SK-N-MC (cell line): ENCODE results near the gene GIPC1.

Source experiments
- EZH2 ChIP-seq: fragments of 200-600 bp; sonication (generic); IDR thresholded peaks from one replicate; pipeline ENCODE4 v1.6.1; 2017; ENCODE audit warnings: antibody characterized with exemption
- FOXP2 ChIP-seq: optimal IDR thresholded peaks from 2 replicates; pipeline ENCODE3; 2011; ENCODE audit warnings: mild to moderate bottlenecking, moderate library complexity; ENCODE audit not compliant: insufficient read depth; ENCODE audit errors: extremely low read length, control extremely low read depth
- POLR2AphosphoS5 ChIP-seq: IDR thresholded peaks from 2 replicates; pipeline ENCODE4 v1.6.1; 2012; ENCODE audit warnings: mild to moderate bottlenecking, low read depth, low read length, borderline replicate concordance

GRCh38 chr19:14544977-14545715 is 49.2 kb upstream of the GIPC1 start:
- no peak for TF ChIP-seq EZH2
- 0 out of 2 replicates have a peak, but pooled peaks have one; percentile 37 for TF ChIP-seq POLR2AphosphoS5
- TF ChIP-seq FOXP2 = no peak
